Fibroblast of lung (primary cell): ENCODE measurements around the gene LPP. TPM values are rescaled to one million over a fixed set of nuclear protein-coding genes. Genes with fewer than 3 reads are reported as not detected.

Experiments
- DNase-seq, 2 donors: peaks; one replicate each; pipeline versions ENCODE4 v3.0.0 to v3.0.0-alpha.2; 2010; ENCODE audit warnings: low read depth in 2 of 2
- H2AFZ ChIP-seq: 2 replicates; pipeline ENCODE4 v1.5.1; 2012; ENCODE audit warnings: low read length, control low read depth, inconsistent platforms
- H3K27ac ChIP-seq: 2 replicates; pipeline ENCODE4 v1.5.1; 2011; ENCODE audit warnings: low read length, control low read depth; ENCODE audit not compliant: insufficient read depth
- H3K27me3 ChIP-seq: 2 replicates; pipeline ENCODE4 v1.5.1; 2011; ENCODE audit warnings: mild to moderate bottlenecking, low read length; ENCODE audit not compliant: control insufficient read depth, insufficient read depth
- H3K36me3 ChIP-seq: 2 replicates; pipeline ENCODE4 v1.5.1; 2011; ENCODE audit warnings: low read length; ENCODE audit not compliant: control insufficient read depth, insufficient read depth
- H3K4me1 ChIP-seq: 2 replicates; pipeline ENCODE4 v1.5.1; 2011; ENCODE audit warnings: low read length; ENCODE audit not compliant: control insufficient read depth, insufficient read depth; ENCODE audit errors: extremely low read depth
- H3K4me2 ChIP-seq: 2 replicates; pipeline ENCODE4 v1.5.1; 2011; ENCODE audit warnings: low read length, control low read depth; ENCODE audit not compliant: insufficient read depth; ENCODE audit errors: extremely low read depth
- H3K4me3 ChIP-seq, 4 experiments: fragments of 200-600 bp in 1 of 4; sonication (generic) in 1 of 4; replicated peaks in 1 of 4; 2 replicates each; pipeline ENCODE4 v1.5.1; 2011 to 2016; ENCODE audit warnings: low read length in 4 of 4, low read depth in 3 of 4, mild to moderate bottlenecking in 3 of 4, control low read depth in 2 of 4, inconsistent platforms in 1 of 4, mixed read lengths in 1 of 4; ENCODE audit not compliant: insufficient read depth in 1 of 4; ENCODE audit errors: control extremely low read depth in 1 of 4
- H3K79me2 ChIP-seq: 2 replicates; pipeline ENCODE4 v1.5.1; 2012; ENCODE audit warnings: mild to moderate bottlenecking, low read length, inconsistent platforms; ENCODE audit not compliant: control insufficient read depth, insufficient read depth
- H3K9ac ChIP-seq: 2 replicates; pipeline ENCODE4 v1.5.1; 2011; ENCODE audit warnings: mild to moderate bottlenecking, low read length, control low read depth; ENCODE audit not compliant: insufficient read depth
- H3K9me3 ChIP-seq: 2 replicates; pipeline ENCODE4 v1.5.1; 2012; ENCODE audit warnings: low read depth, low read length; ENCODE audit not compliant: control insufficient read depth, insufficient read depth
- H4K20me1 ChIP-seq: 2 replicates; pipeline ENCODE4 v1.5.1; 2011; ENCODE audit warnings: low read length; ENCODE audit not compliant: control insufficient read depth, insufficient read depth; ENCODE audit errors: extremely low read depth
- CTCF ChIP-seq, 2 donors: IDR thresholded peaks in 1 of 2; conservative IDR thresholded peaks in 1 of 2; 1 replicate in 1 of 2; 2 replicates in 1 of 2; pipeline ENCODE4 v1.5.1; 2011 to 2012; ENCODE audit warnings: low read length in 2 of 2, control low read depth in 1 of 2, inconsistent platforms in 1 of 2, low read depth in 1 of 2, mild to moderate bottlenecking in 1 of 2
- EZH2 ChIP-seq: IDR thresholded peaks from 2 replicates; pipeline ENCODE4 v1.5.1; 2012; ENCODE audit warnings: low read length, control low read depth, mild to moderate bottlenecking; ENCODE audit errors: missing control alignments
- polyA plus RNA-seq, 2 donors: library from polyadenylated mRNA; depleted of rRNA in 1 of 2; stranded (reverse) in 1 of 2; unstranded in 1 of 2; fragments of >200 nt; gene quantifications; 2 replicates each; pipeline ENCODE4 v1.2.1, GENCODE V29; 2011 to 2012; ENCODE audit warnings: missing spikeins in 1 of 2
- total RNA-seq: library from RNA; depleted of rRNA; stranded (reverse); fragments of >200 nt; gene quantifications from 2 replicates; pipeline ENCODE4 v1.2.1, GENCODE V29; 2014

Gene LPP
- total and polyA plus RNA-seq, 2 donors (not counting 1 experiment from before 2014, with no cell fraction given): 69.0 to 124 TPM

- no peaks in the 10 kb centered on the region for H3K36me3 ChIP-seq
- H3K9ac ChIP-seq: no peak overlapping the region
- H2AFZ ChIP-seq: no peak overlapping the region
- no peaks in the 10 kb centered on the region for H3K27me3 ChIP-seq
- H3K9me3 ChIP-seq: no peaks in the 10 kb centered on the region
- H3K79me2 ChIP-seq: no peaks in the 10 kb centered on the region
- H3K4me2 ChIP-seq: no peak overlapping the region
- H3K27ac ChIP-seq: no peak overlapping the region
- TF ChIP-seq CTCF (conservative IDR thresholded peaks at IDR 0.05 in 1 of 2, IDR thresholded peaks at IDR 0.05 in 1 of 2; ENCODE audit: low read depth in 1 of 2, low read length in 2 of 2): no peak
- DNase-seq: peak in 1 of 2 donors; percentile 91
- H3K4me3 ChIP-seq: no peak overlapping the region
- peaks cover 16% of the 10 kb centered on the region for H3K4me1 ChIP-seq
- H4K20me1 ChIP-seq: no peaks in the 10 kb centered on the region
Measured at GRCh38 chr3:188776447-188776846, 622.5 kb downstream of the LPP start.

DNA sequence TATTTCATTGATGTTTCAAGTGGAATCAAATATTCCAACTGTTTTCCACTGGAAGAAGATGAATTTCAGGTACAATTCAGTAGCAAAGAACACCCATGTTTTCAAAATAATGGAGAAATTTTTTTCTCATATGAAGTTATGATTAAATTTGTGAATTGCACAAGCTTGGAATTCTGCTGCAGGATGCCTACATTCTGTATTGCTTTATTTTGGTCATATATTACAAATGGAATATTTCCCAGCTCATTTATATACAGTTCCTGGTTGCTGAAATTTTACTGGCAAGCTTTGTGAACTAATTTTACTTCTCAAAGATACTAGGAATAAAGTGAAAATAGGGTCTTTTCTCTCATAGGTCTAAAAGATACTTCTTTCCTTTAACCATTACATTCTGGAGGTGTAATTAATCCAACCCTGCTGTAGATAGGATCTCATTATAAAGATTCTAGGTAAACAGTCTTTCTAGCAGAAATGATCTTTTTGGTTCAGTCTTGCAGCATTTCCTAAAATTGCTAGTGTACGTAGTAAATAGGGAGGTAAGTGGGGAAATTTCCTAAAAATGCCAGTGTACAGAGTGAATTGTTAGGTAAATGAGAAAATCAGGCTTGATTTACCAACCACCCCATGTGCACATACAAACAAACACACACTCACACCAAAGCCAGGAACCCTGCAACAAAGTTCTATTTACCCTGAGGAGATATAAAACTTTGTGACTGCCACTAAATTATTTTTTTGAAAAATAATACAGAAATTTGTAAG is 624.3 kb downstream of the LPP start:
- Histone ChIP-seq H3K4me1 (peaks cover 13% of the 10 kb centered on the region), H3K27me3 (no peaks in the 10 kb centered on the region), H4K20me1 (no peaks in the 10 kb centered on the region), H3K9me3 (no peaks in the 10 kb centered on the region), H3K4me2 (no peak overlapping the region), H3K9ac (no peak overlapping the region), H3K36me3 (no peaks in the 10 kb centered on the region), H3K79me2 (no peaks in the 10 kb centered on the region), H3K27ac (no peak overlapping the region), H2AFZ (no peak overlapping the region), H3K4me3 (no peak overlapping the region)
- DNase-seq: no peak
- no peak for TF ChIP-seq EZH2
- no peak for TF ChIP-seq CTCF (conservative IDR thresholded peaks at IDR 0.05 in 1 of 2, IDR thresholded peaks at IDR 0.05 in 1 of 2; ENCODE audit: low read depth in 1 of 2, low read length in 2 of 2)

GRCh38 chr3:188779281-188779980 is 625.5 kb downstream of the LPP start:
- Histone ChIP-seq H3K4me1 (peaks cover 13% of the 10 kb centered on the region), H4K20me1 (no peaks in the 10 kb centered on the region), H3K9ac (no peak overlapping the region), H3K27me3 (no peaks in the 10 kb centered on the region), H3K27ac (peak overlapping the region; percentile 46), H3K4me3 (peak overlapping the region in 1 of 4 experiments; percentile 12), H3K36me3 (no peaks in the 10 kb centered on the region), H2AFZ (no peak overlapping the region), H3K4me2 (peak overlapping the region; percentile 42), H3K9me3 (no peaks in the 10 kb centered on the region), H3K79me2 (no peaks in the 10 kb centered on the region)
- TF ChIP-seq CTCF (conservative IDR thresholded peaks at IDR 0.05 in 1 of 2, IDR thresholded peaks at IDR 0.05 in 1 of 2; ENCODE audit: low read depth in 1 of 2, low read length in 2 of 2): no peak
- TF ChIP-seq EZH2: no peak
- DNase-seq: peak; percentile 27 to 86
